Neural cell (in vitro differentiated cells): ENCODE measurements around the gene PDGFA. TPM values are rescaled to one million over a fixed set of nuclear protein-coding genes. Genes with fewer than 3 reads are reported as not detected.

Experiments used
- H2AFZ ChIP-seq: fragments of 200-600, 300-800 bp; sonication (generic), shearing (Covaris generic); 2 replicates; pipeline ENCODE4 v1.6.0; 2014; ENCODE audit warnings: low read depth, mild to moderate bottlenecking, antibody characterized with exemption, low read length, moderate library complexity
- H3F3A ChIP-seq: fragments of 200-600 bp; shearing (Covaris generic); 2 replicates; pipeline ENCODE4 v1.6.1; 2016; ENCODE audit warnings: mild to moderate bottlenecking, moderate library complexity, mixed read lengths, antibody characterized with exemption, low read length; ENCODE audit not compliant: insufficient read depth, poor library complexity, severe bottlenecking
- H3K27ac ChIP-seq: fragments of 200-600, 300-800 bp; sonication (generic), shearing (Covaris generic); 2 replicates; pipeline ENCODE4 v1.5.1; 2014; ENCODE audit warnings: mild to moderate bottlenecking, low read length, moderate library complexity
- H3K27me3 ChIP-seq: fragments of 300-800, 200-600 bp; sonication (generic), shearing (Covaris generic); 2 replicates; pipeline ENCODE4 v1.6.0; 2014; ENCODE audit warnings: mild to moderate bottlenecking, low read depth, low read length, moderate library complexity; ENCODE audit not compliant: insufficient read depth
- H3K36me3 ChIP-seq: fragments of 300-800, 200-600 bp; sonication (generic), shearing (Covaris generic); 2 replicates; pipeline ENCODE4 v1.5.1; 2014; ENCODE audit warnings: mild to moderate bottlenecking, antibody characterized with exemption, low read length, moderate library complexity; ENCODE audit not compliant: insufficient read depth
- H3K4me2 ChIP-seq: fragments of 300-800, 200-600 bp; sonication (generic), shearing (Covaris generic); 2 replicates; pipeline ENCODE4 v1.6.0; 2014; ENCODE audit warnings: mild to moderate bottlenecking, low read length
- H3K4me3 ChIP-seq: fragments of 300-800, 200-600 bp; sonication (generic), shearing (Covaris generic); 2 replicates; pipeline ENCODE4 v1.5.1; 2014; ENCODE audit warnings: mild to moderate bottlenecking, low read length, moderate library complexity
- H3K79me2 ChIP-seq: fragments of 200-600 bp; shearing (Covaris generic); replicated peaks from 2 replicates; pipeline ENCODE4 v1.6.0; 2014; ENCODE audit warnings: mild to moderate bottlenecking, low read length, moderate library complexity; ENCODE audit not compliant: insufficient read depth
- H3K9ac ChIP-seq: fragments of 300-800, 200-600 bp; sonication (generic), shearing (Covaris generic); 2 replicates; pipeline ENCODE4 v1.6.1; 2016; ENCODE audit warnings: mild to moderate bottlenecking, low read length, mixed read lengths
- H3K9me2 ChIP-seq: fragments of 200-600 bp; shearing (Covaris generic); 2 replicates; pipeline ENCODE4 v1.6.1; 2016; ENCODE audit warnings: mild to moderate bottlenecking, low read length, mixed read lengths; ENCODE audit not compliant: insufficient read depth
- H3K9me3 ChIP-seq: fragments of 200-600, 300-800 bp; sonication (generic), shearing (Covaris generic); 2 replicates; pipeline ENCODE4 v1.6.1; 2016; ENCODE audit warnings: mild to moderate bottlenecking, mixed run types, low read length, moderate library complexity, mixed read lengths
- H4K20me1 ChIP-seq: fragments of 200-600 bp; shearing (Covaris generic); 2 replicates; pipeline ENCODE4 v1.6.1; 2016; ENCODE audit warnings: mild to moderate bottlenecking, mixed run types; ENCODE audit not compliant: insufficient read depth
- EP300 ChIP-seq: fragments of 450-650 bp; conservative IDR thresholded peaks from 2 replicates; pipeline ENCODE4 v1.6.1; 2014; ENCODE audit warnings: antibody characterized with exemption, mild to moderate bottlenecking, moderate library complexity; ENCODE audit not compliant: poor library complexity, severe bottlenecking
- EZH2 ChIP-seq: fragments of 200-600, 300-800 bp; shearing (Covaris generic), sonication (generic); IDR thresholded peaks from 2 replicates; pipeline ENCODE4 v1.6.1; 2014; ENCODE audit warnings: antibody characterized with exemption, low read length, borderline replicate concordance, mild to moderate bottlenecking; ENCODE audit not compliant: insufficient read depth, poor library complexity, severe bottlenecking
- MXI1 ChIP-seq: fragments of 450-650 bp; conservative IDR thresholded peaks from 2 replicates; pipeline ENCODE4 v1.6.1; 2014; ENCODE audit warnings: antibody characterized with exemption, mild to moderate bottlenecking; ENCODE audit not compliant: poor library complexity, severe bottlenecking
- POLR2AphosphoS5 ChIP-seq: IDR thresholded peaks from 2 replicates; pipeline ENCODE4 v1.6.1; 2012
- SMC3 ChIP-seq: fragments of 450-650 bp; conservative IDR thresholded peaks from 2 replicates; pipeline ENCODE4 v1.6.1; 2014; ENCODE audit warnings: antibody characterized with exemption, mild to moderate bottlenecking, moderate library complexity; ENCODE audit not compliant: poor library complexity
- TAF1 ChIP-seq: IDR thresholded peaks from 2 replicates; pipeline ENCODE4 v1.6.1; 2012; ENCODE audit warnings: low read depth
- polyA plus RNA-seq: library from polyadenylated mRNA; depleted of rRNA; stranded (reverse); fragments of >200 nt; gene quantifications from 2 replicates; pipeline ENCODE4 v1.2.3, GENCODE V29; 2014
- TF ChIP-seq, protein P1 (sequence below): fragments of 450-650 bp; IDR thresholded peaks from 2 replicates; pipeline ENCODE4 v1.5.1; 2014; ENCODE audit warnings: antibody characterized with exemption, mild to moderate bottlenecking, moderate library complexity; ENCODE audit not compliant: poor library complexity, severe bottlenecking
- TF ChIP-seq, protein P2 (sequence below): IDR thresholded peaks from 2 replicates; pipeline ENCODE4 v1.6.1; 2012; ENCODE audit warnings: borderline replicate concordance

Gene PDGFA
- polyA plus RNA-seq, 1 donor from 2014 or later, result 4.1 TPM

DNA sequence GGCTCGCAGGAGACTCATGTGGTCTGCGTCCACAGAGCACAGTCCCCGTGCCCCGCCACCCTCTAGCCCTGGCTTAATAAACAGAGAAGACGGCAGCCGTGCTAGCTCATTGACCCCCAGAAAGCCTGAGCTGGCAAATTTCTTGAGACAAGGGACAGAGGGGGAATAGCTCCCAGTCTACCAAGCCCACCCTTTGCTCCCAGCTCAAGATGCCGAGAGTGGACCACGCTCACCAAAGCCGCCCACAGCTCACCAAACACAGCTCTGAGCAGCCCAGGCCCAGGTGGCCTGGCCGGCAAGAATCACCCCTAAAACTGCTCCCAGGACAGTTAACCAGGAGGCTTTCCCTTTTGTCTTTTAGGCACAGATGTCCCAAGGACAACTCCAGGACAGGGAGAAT is 5.4 kb downstream of the PDGFA start:
- no peaks in the 10 kb centered on the region for H3K79me2 ChIP-seq
- no peaks in the 10 kb centered on the region for H3K9me2 ChIP-seq
- no peak overlapping the region for H3K27ac ChIP-seq
- no peaks in the 10 kb centered on the region for H3K9me3 ChIP-seq
- H3K27me3 ChIP-seq, result peaks cover 45% of the 10 kb centered on the region
- no peaks in the 10 kb centered on the region for H3F3A ChIP-seq
- no peaks in the 10 kb centered on the region for H4K20me1 ChIP-seq
- H3K4me2 ChIP-seq, result no peak overlapping the region
- H3K4me3 ChIP-seq, result no peak overlapping the region
- no peaks in the 10 kb centered on the region for H3K36me3 ChIP-seq
- H3K9ac ChIP-seq, result no peak overlapping the region
- H2AFZ ChIP-seq, result no peak overlapping the region
- no peak for TF ChIP-seq EP300
- no peak for TF ChIP-seq SMC3
- TF ChIP-seq POLR2AphosphoS5, result no peak
- TF ChIP-seq MXI1, result no peak
- no peak for TF ChIP-seq EZH2
- TF ChIP-seq TAF1, result no peak

- no peaks in the 10 kb centered on the region for H4K20me1 ChIP-seq
- no peaks in the 10 kb centered on the region for H3K79me2 ChIP-seq
Measured at GRCh38 chr7:513521-514166, 6.0 kb downstream of the PDGFA start.

More at GRCh38 chr7:513521-514166, 6.0 kb downstream of the PDGFA start:
- Histone ChIP-seq H3K9me2 (no peaks in the 10 kb centered on the region), H3K27me3 (peaks cover 41% of the 10 kb centered on the region), H2AFZ (no peak overlapping the region), H3F3A (no peaks in the 10 kb centered on the region), H3K9ac (no peak overlapping the region), H3K9me3 (no peaks in the 10 kb centered on the region), H3K27ac (no peak overlapping the region), H3K4me2 (no peak overlapping the region), H3K4me3 (no peak overlapping the region), H3K36me3 (no peaks in the 10 kb centered on the region)
- TF ChIP-seq, protein P1, sequence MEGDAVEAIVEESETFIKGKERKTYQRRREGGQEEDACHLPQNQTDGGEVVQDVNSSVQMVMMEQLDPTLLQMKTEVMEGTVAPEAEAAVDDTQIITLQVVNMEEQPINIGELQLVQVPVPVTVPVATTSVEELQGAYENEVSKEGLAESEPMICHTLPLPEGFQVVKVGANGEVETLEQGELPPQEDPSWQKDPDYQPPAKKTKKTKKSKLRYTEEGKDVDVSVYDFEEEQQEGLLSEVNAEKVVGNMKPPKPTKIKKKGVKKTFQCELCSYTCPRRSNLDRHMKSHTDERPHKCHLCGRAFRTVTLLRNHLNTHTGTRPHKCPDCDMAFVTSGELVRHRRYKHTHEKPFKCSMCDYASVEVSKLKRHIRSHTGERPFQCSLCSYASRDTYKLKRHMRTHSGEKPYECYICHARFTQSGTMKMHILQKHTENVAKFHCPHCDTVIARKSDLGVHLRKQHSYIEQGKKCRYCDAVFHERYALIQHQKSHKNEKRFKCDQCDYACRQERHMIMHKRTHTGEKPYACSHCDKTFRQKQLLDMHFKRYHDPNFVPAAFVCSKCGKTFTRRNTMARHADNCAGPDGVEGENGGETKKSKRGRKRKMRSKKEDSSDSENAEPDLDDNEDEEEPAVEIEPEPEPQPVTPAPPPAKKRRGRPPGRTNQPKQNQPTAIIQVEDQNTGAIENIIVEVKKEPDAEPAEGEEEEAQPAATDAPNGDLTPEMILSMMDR, result no peak
- TF ChIP-seq, protein P2, sequence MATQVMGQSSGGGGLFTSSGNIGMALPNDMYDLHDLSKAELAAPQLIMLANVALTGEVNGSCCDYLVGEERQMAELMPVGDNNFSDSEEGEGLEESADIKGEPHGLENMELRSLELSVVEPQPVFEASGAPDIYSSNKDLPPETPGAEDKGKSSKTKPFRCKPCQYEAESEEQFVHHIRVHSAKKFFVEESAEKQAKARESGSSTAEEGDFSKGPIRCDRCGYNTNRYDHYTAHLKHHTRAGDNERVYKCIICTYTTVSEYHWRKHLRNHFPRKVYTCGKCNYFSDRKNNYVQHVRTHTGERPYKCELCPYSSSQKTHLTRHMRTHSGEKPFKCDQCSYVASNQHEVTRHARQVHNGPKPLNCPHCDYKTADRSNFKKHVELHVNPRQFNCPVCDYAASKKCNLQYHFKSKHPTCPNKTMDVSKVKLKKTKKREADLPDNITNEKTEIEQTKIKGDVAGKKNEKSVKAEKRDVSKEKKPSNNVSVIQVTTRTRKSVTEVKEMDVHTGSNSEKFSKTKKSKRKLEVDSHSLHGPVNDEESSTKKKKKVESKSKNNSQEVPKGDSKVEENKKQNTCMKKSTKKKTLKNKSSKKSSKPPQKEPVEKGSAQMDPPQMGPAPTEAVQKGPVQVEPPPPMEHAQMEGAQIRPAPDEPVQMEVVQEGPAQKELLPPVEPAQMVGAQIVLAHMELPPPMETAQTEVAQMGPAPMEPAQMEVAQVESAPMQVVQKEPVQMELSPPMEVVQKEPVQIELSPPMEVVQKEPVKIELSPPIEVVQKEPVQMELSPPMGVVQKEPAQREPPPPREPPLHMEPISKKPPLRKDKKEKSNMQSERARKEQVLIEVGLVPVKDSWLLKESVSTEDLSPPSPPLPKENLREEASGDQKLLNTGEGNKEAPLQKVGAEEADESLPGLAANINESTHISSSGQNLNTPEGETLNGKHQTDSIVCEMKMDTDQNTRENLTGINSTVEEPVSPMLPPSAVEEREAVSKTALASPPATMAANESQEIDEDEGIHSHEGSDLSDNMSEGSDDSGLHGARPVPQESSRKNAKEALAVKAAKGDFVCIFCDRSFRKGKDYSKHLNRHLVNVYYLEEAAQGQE, result no peak
